ENCODE measurements around the gene ANKRD27. TPM values are rescaled to one million over a fixed set of nuclear protein-coding genes. Genes with fewer than 3 reads are reported as not detected.
"Not testable (repeated sequence)": the region's sequence is repeated elsewhere in the genome, so short reads cannot be mapped to it uniquely, and the experiment has no call there.

The ANKRD27 gene
- total and polyA plus RNA-seq, 2 donors: 19.1 to 25.8 TPM

- no peaks in the 10 kb centered on the region for H3K9me3 ChIP-seq (ENCODE audit: control insufficient read depth in 2 of 2, insufficient read depth in 1 of 2, low read length in 1 of 2)
- no peak overlapping the region for H3K27ac ChIP-seq (ENCODE audit: low read depth in 1 of 2, low read length in 1 of 2)
- no peak overlapping the region for H3K4me3 ChIP-seq (ENCODE audit: low read length in 2 of 2)
- H3K27me3 ChIP-seq (ENCODE audit: control insufficient read depth in 2 of 2, insufficient read depth in 1 of 2, low read length in 1 of 2): no peaks in the 10 kb centered on the region
- peaks cover 30 to 47% of the 10 kb centered on the region in 2 donors for H3K36me3 ChIP-seq (ENCODE audit: control insufficient read depth in 2 of 2, insufficient read depth in 2 of 2, low read length in 1 of 2)
- 98% methylated on average over 6 of the region's 6 CpGs for WGBS
- no peaks in the 10 kb centered on the region for H3K4me1 ChIP-seq (ENCODE audit: control insufficient read depth in 2 of 2, insufficient read depth in 2 of 2, low read length in 2 of 2)
- DNase-seq (ENCODE audit: low read depth in 6 of 9, low spot score in 9 of 9): no peak
Measured at GRCh38 chr19:32595491-32595890, 79.5 kb downstream of the ANKRD27 start.

GRCh38 chr19:32594021-32594420, 81.0 kb downstream of the ANKRD27 start:
- no peak for DNase-seq (ENCODE audit: low read depth in 6 of 9, low spot score in 9 of 9)
- Histone ChIP-seq H3K4me1 (ENCODE audit: control insufficient read depth in 2 of 2, insufficient read depth in 2 of 2, low read length in 2 of 2) (no peaks in the 10 kb centered on the region), H3K36me3 (ENCODE audit: control insufficient read depth in 2 of 2, insufficient read depth in 2 of 2, low read length in 1 of 2) (peaks cover 26 to 43% of the 10 kb centered on the region in 2 donors), H3K27me3 (ENCODE audit: control insufficient read depth in 2 of 2, insufficient read depth in 1 of 2, low read length in 1 of 2) (no peaks in the 10 kb centered on the region), H3K9me3 (ENCODE audit: control insufficient read depth in 2 of 2, insufficient read depth in 1 of 2, low read length in 1 of 2) (no peaks in the 10 kb centered on the region), H3K4me3 (ENCODE audit: low read length in 2 of 2) (no peak overlapping the region), H3K27ac (ENCODE audit: low read depth in 1 of 2, low read length in 1 of 2) (no peak overlapping the region)
- 98% methylated on average over 2 of the region's 2 CpGs for WGBS

- DNase-seq (ENCODE audit: low read depth in 6 of 9, low spot score in 9 of 9); H3K27ac ChIP-seq (ENCODE audit: low read depth in 1 of 2, low read length in 1 of 2); H3K27me3 ChIP-seq (ENCODE audit: control insufficient read depth in 2 of 2, insufficient read depth in 1 of 2, low read length in 1 of 2); H3K4me1 ChIP-seq (ENCODE audit: control insufficient read depth in 2 of 2, insufficient read depth in 2 of 2, low read length in 2 of 2); H3K4me3 ChIP-seq (ENCODE audit: low read length in 2 of 2); H3K9me3 ChIP-seq (ENCODE audit: control insufficient read depth in 2 of 2, insufficient read depth in 1 of 2, low read length in 1 of 2): not testable (repeated sequence)
- peaks cover 12 to 16% of the 10 kb centered on the region in 2 donors for H3K36me3 ChIP-seq (ENCODE audit: control insufficient read depth in 2 of 2, insufficient read depth in 2 of 2, low read length in 1 of 2)
- WGBS: 95% methylated on average over 6 of the region's 8 CpGs
Measured at GRCh38 chr19:32587747-32588504, 87.1 kb downstream of the ANKRD27 start.

- H3K4me1 ChIP-seq (ENCODE audit: control insufficient read depth in 2 of 2, insufficient read depth in 2 of 2, low read length in 2 of 2): peaks cover 6 to 15% of the 10 kb centered on the region in 2 donors
- peak in 1 of 9 donors; percentile 20 for DNase-seq (ENCODE audit: low read depth in 6 of 9, low spot score in 9 of 9)
- peaks cover 0 to 2% of the 10 kb centered on the region in 2 donors for H3K27me3 ChIP-seq (ENCODE audit: control insufficient read depth in 2 of 2, insufficient read depth in 1 of 2, low read length in 1 of 2)
- peak overlapping the region; percentile 76 to 87 for H3K4me3 ChIP-seq (ENCODE audit: low read length in 2 of 2)
- H3K27ac ChIP-seq (ENCODE audit: low read depth in 1 of 2, low read length in 1 of 2): peak overlapping the region in 1 of 2 donors; percentile 80
- H3K9me3 ChIP-seq (ENCODE audit: control insufficient read depth in 2 of 2, insufficient read depth in 1 of 2, low read length in 1 of 2): no peaks in the 10 kb centered on the region
- H3K36me3 ChIP-seq (ENCODE audit: control insufficient read depth in 2 of 2, insufficient read depth in 2 of 2, low read length in 1 of 2): peaks cover 12 to 17% of the 10 kb centered on the region in 2 donors
- WGBS: 3% methylated on average over 27 of the region's 27 CpGs
Measured at GRCh38 chr19:32581705-32582179, 93.2 kb downstream of the ANKRD27 start.

- DNase-seq (ENCODE audit: low read depth in 6 of 9, low spot score in 9 of 9): peak; percentile 73 to 96 (median 91)
- peaks cover 10 to 16% of the 10 kb centered on the region in 2 donors for H3K36me3 ChIP-seq (ENCODE audit: control insufficient read depth in 2 of 2, insufficient read depth in 2 of 2, low read length in 1 of 2)
- WGBS: under 1% methylated on average over 81 of the region's 81 CpGs
Measured at GRCh38 chr19:32580901-32581704, 93.9 kb downstream of the ANKRD27 start, which contains the start of gene PDCD5. PDCD5 (plus strand) TSS chr19:32581190; CDS start chr19:32581262, 72 bp downstream.

GRCh38 chr19:32580353-32580900, 94.6 kb downstream of the ANKRD27 start:
- H3K27me3 ChIP-seq (ENCODE audit: control insufficient read depth in 2 of 2, insufficient read depth in 1 of 2, low read length in 1 of 2): peaks cover 0 to 5% of the 10 kb centered on the region in 2 donors
- peaks cover 4 to 12% of the 10 kb centered on the region in 2 donors for H3K36me3 ChIP-seq (ENCODE audit: control insufficient read depth in 2 of 2, insufficient read depth in 2 of 2, low read length in 1 of 2)
- peak in 1 of 9 donors; percentile 11 for DNase-seq (ENCODE audit: low read depth in 6 of 9, low spot score in 9 of 9)
- no peaks in the 10 kb centered on the region for H3K9me3 ChIP-seq (ENCODE audit: control insufficient read depth in 2 of 2, insufficient read depth in 1 of 2, low read length in 1 of 2)
- H3K4me3 ChIP-seq (ENCODE audit: low read length in 2 of 2): peak overlapping the region; percentile 55 to 87
- peaks cover 6 to 15% of the 10 kb centered on the region in 2 donors for H3K4me1 ChIP-seq (ENCODE audit: control insufficient read depth in 2 of 2, insufficient read depth in 2 of 2, low read length in 2 of 2)
- WGBS: 22% methylated on average over 22 of the region's 22 CpGs
- peak overlapping the region in 1 of 2 donors; percentile 54 for H3K27ac ChIP-seq (ENCODE audit: low read depth in 1 of 2, low read length in 1 of 2)

More at GRCh38 chr19:32580901-32581704, 93.9 kb downstream of the ANKRD27 start, which contains the start of gene PDCD5:
- H3K27me3 ChIP-seq (ENCODE audit: control insufficient read depth in 2 of 2, insufficient read depth in 1 of 2, low read length in 1 of 2): peaks cover 0 to 2% of the 10 kb centered on the region in 2 donors
- peak within 1 kb of the TSS; percentile 76 to 87 for H3K4me3 ChIP-seq (ENCODE audit: low read length in 2 of 2)
- peaks cover 6 to 15% of the 10 kb centered on the region in 2 donors for H3K4me1 ChIP-seq (ENCODE audit: control insufficient read depth in 2 of 2, insufficient read depth in 2 of 2, low read length in 2 of 2)
- H3K9me3 ChIP-seq (ENCODE audit: control insufficient read depth in 2 of 2, insufficient read depth in 1 of 2, low read length in 1 of 2): no peaks in the 10 kb centered on the region
- peak within 1 kb of the TSS in 1 of 2 donors; percentile 80 for H3K27ac ChIP-seq (ENCODE audit: low read depth in 1 of 2, low read length in 1 of 2)

GRCh38 chr19:32576790-32577189, 98.2 kb downstream of the ANKRD27 start:
- peaks cover 2 to 17% of the 10 kb centered on the region in 2 donors for H3K4me1 ChIP-seq (ENCODE audit: control insufficient read depth in 2 of 2, insufficient read depth in 2 of 2, low read length in 2 of 2)
- WGBS: 94% methylated on average over 1 of the region's 1 CpG
- H3K27me3 ChIP-seq (ENCODE audit: control insufficient read depth in 2 of 2, insufficient read depth in 1 of 2, low read length in 1 of 2): peaks cover 0 to 7% of the 10 kb centered on the region in 2 donors

GRCh38 chr19:32573492-32573794, 101.5 kb downstream of the ANKRD27 start:
- peaks cover 0 to 8% of the 10 kb centered on the region in 2 donors for H3K4me1 ChIP-seq (ENCODE audit: control insufficient read depth in 2 of 2, insufficient read depth in 2 of 2, low read length in 2 of 2)

More at GRCh38 chr19:32576790-32577189, 98.2 kb downstream of the ANKRD27 start:
- no peak overlapping the region for H3K27ac ChIP-seq (ENCODE audit: low read depth in 1 of 2, low read length in 1 of 2)
- no peak overlapping the region for H3K4me3 ChIP-seq (ENCODE audit: low read length in 2 of 2)
- H3K36me3 ChIP-seq (ENCODE audit: control insufficient read depth in 2 of 2, insufficient read depth in 2 of 2, low read length in 1 of 2): no peaks in the 10 kb centered on the region
- no peak for DNase-seq (ENCODE audit: low read depth in 6 of 9, low spot score in 9 of 9)
- H3K9me3 ChIP-seq (ENCODE audit: control insufficient read depth in 2 of 2, insufficient read depth in 1 of 2, low read length in 1 of 2): no peaks in the 10 kb centered on the region

More at GRCh38 chr19:32573492-32573794, 101.5 kb downstream of the ANKRD27 start:
- Histone ChIP-seq H3K27me3 (ENCODE audit: control insufficient read depth in 2 of 2, insufficient read depth in 1 of 2, low read length in 1 of 2) (peaks cover 2 to 9% of the 10 kb centered on the region in 2 donors), H3K36me3 (ENCODE audit: control insufficient read depth in 2 of 2, insufficient read depth in 2 of 2, low read length in 1 of 2) (no peaks in the 10 kb centered on the region), H3K9me3 (ENCODE audit: control insufficient read depth in 2 of 2, insufficient read depth in 1 of 2, low read length in 1 of 2) (no peaks in the 10 kb centered on the region), H3K27ac (ENCODE audit: low read depth in 1 of 2, low read length in 1 of 2) (no peak overlapping the region), H3K4me3 (ENCODE audit: low read length in 2 of 2) (no peak overlapping the region)
- 91% methylated on average over 3 of the region's 3 CpGs for WGBS
- no peak for DNase-seq (ENCODE audit: low read depth in 6 of 9, low spot score in 9 of 9)

All from thymus (tissue), 11 donors.